GM10248 (cell line): ENCODE results near the gene GRK5.

ENCODE experiments used
- CTCF ChIA-PET: fragments of 300-600 bp; sonication (Branson Sonifier 250); formaldehyde crosslinking; extraction: SDS; loops from one replicate; lab custom pipeline; 2021; ENCODE audit warnings: antibody characterized with exemption; lab: Yijun Ruan, JAX
- POLR2A ChIA-PET: fragments of 350-650 bp; sonication (Branson Sonifier 250); formaldehyde crosslinking; extraction: SDS; loops from one replicate; lab custom pipeline; 2020; ENCODE audit warnings: antibody characterized with exemption; lab: Yijun Ruan, JAX
- DNase-seq: peaks from one replicate; pipeline ENCODE4 v3.0.0; 2012; ENCODE audit errors: extremely low spot score
- TF ChIP-seq, protein P1 (sequence below): IDR thresholded peaks from 2 replicates; pipeline ENCODE4 v1.5.1; 2012; ENCODE audit warnings: mild to moderate bottlenecking, low read depth; ENCODE audit errors: extremely low read depth, missing control alignments, control extremely low read depth

The GRK5 gene

DNA sequence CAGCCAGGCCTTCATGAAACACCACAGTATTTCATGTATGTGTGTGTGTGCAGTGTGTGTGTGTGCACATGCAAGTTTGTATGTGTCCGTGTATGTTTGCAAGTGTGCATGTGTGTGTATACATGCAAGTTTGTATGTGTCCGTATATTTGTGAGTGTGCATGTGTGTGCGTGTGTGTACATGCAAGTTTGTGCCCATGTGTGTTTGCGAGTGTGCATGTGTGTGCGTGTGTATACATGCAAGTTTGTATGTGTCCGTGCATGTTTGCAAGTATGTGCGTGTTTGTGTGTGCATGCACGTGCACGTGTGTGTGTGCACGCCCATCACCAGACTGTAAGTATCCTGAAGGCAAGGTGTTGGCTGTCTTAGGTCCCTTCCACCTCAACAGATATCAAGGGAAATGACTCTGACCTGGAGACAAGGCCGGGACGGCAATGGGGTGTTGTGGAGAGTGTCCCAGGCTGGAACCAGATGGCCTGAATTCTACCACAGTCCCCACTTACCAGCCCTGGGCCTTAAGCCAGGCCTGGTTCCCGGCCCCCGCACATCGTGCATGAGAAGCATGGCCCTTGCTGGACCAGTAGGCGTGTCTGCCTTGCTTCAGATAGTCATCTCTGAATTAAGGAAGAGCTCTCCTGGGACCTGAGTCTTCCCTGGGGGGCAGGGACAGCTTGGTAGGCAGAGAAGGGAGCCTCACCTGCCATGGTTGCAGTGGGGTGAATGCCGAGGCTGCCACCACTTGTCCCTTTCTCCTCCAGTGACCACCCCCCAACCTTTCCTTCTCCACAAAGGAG lies 140.0 kb downstream of the GRK5 start:
- ChIA-PET POLR2A (no interaction called here), CTCF (interaction anchor here (1.0 to 1.7 kb wide), 3 partner anchors 14 to 140 kb away, joined by 3 to 5 read pairs (median 3); partner anchors contain the start of gene GRK5)
- no peak for DNase-seq
- TF ChIP-seq, protein P1, sequence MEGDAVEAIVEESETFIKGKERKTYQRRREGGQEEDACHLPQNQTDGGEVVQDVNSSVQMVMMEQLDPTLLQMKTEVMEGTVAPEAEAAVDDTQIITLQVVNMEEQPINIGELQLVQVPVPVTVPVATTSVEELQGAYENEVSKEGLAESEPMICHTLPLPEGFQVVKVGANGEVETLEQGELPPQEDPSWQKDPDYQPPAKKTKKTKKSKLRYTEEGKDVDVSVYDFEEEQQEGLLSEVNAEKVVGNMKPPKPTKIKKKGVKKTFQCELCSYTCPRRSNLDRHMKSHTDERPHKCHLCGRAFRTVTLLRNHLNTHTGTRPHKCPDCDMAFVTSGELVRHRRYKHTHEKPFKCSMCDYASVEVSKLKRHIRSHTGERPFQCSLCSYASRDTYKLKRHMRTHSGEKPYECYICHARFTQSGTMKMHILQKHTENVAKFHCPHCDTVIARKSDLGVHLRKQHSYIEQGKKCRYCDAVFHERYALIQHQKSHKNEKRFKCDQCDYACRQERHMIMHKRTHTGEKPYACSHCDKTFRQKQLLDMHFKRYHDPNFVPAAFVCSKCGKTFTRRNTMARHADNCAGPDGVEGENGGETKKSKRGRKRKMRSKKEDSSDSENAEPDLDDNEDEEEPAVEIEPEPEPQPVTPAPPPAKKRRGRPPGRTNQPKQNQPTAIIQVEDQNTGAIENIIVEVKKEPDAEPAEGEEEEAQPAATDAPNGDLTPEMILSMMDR: no peak

DNA sequence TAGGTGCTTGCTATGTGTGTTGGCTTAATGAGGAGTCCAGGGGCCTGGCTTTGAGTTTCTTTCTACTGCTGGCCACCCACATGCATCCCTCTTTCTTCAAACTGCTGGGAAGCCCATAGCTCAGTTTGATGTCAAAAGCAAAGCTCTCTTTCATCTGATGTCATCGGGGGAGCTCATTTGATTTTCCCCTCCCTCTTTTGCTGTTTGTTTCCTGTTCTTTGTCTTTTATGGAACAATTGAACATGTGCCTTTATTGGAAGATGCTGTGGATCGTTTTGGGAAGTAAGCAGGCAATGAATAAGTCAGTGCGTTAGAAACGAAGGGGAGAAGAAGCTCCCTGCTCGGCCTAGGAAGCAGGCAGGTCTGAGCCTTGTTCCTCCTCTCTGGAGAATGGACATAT lies 140.7 kb downstream of the GRK5 start:
- POLR2A ChIA-PET: no interaction called here

GRCh38 chr10:119348516-119349240 lies 141.3 kb downstream of the GRK5 start:
- ChIA-PET CTCF (interaction anchor here (0.7 to 2.1 kb wide), 5 partner anchors 10 to 195 kb away, joined by 3 to 8 read pairs (median 3); partner anchors contain the start of gene GRK5), POLR2A (no interaction called here)
- DNase-seq: no peak
- TF ChIP-seq, protein P1: no peak

More for the DNA sequence above, 140.7 kb downstream of the GRK5 start:
- CTCF ChIA-PET: interaction anchor here (1.0 kb wide), 2 partner anchors 15 to 140 kb away, joined by 3 read pairs; partner anchors contain the start of gene GRK5
- TF ChIP-seq, protein P1: no peak
- DNase-seq: no peak

DNA sequence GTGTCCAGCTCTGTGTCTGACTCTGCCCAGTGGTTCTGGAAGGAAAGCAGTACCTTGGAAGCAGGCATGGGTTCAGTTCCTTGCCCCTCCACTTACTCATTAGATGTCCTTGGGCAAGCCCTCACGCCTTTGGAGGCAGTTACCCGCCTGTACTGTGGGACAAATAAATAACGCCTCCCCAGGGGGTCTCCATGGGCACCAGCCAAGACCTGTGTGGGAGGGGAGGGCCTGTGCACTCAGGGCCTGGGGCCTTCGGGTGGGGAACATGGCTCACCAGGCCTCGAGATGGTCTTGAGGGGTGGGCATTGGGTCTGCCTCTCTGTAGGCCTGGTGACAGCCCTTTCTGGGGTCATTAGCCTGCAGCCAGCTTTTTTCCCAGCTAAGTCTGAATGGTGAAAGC lies 142.0 kb downstream of the GRK5 start:
- TF ChIP-seq, protein P1: no peak
- no peak for DNase-seq
- POLR2A ChIA-PET: no interaction called here
- CTCF ChIA-PET: interaction anchor here (0.7 to 2.1 kb wide), 3 partner anchors 10 to 194 kb away, joined by 3 to 8 read pairs (median 3); no protein-coding TSS in a partner anchor

DNA sequence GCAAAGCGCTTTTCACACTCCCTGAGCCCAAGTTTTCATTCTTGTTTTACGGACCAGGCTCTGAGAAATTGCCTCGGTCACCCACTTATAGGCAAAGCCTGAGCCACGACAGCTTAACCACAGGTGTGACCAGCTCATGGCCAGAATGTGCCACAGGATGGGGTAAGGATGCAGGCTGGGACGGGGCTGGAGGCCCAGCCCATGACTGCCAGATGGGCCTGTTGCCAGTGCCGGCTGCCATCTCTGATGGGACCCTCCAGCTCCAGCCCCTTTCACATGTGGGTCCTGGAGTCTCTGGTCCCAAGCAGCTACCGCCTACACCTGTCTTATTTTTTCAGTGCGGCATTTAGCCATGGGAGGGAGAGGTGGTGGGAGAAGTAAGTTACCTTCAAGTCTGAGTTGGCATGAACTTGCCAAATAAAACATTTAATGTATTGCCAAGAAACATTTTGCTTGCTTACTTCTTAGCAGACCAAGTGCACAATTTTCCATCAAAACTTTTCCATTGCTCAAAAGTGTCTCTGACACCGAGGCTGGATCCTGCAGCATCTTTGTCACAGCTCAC lies 142.6 kb downstream of the GRK5 start:
- no peak for DNase-seq
- CTCF ChIA-PET: interaction anchor here (1.0 to 2.1 kb wide), 2 partner anchors 15 to 135 kb away, joined by 3 to 8 read pairs; no protein-coding TSS in a partner anchor
- TF ChIP-seq, protein P1: no peak
- POLR2A ChIA-PET: no interaction called here
